NCI-H2171 (cell line): Measurements from ENCODE around the gene ZNF221.
"Not testable (repeated sequence)": the region's sequence is repeated elsewhere in the genome, so short reads cannot be mapped to it uniquely, and the experiment has no call there.

Experiments used
- DNase-seq: peaks from one replicate; lab custom pipeline; 2025; lab: John Stamatoyannopoulos, UW

ZNF221 gene

DNA sequence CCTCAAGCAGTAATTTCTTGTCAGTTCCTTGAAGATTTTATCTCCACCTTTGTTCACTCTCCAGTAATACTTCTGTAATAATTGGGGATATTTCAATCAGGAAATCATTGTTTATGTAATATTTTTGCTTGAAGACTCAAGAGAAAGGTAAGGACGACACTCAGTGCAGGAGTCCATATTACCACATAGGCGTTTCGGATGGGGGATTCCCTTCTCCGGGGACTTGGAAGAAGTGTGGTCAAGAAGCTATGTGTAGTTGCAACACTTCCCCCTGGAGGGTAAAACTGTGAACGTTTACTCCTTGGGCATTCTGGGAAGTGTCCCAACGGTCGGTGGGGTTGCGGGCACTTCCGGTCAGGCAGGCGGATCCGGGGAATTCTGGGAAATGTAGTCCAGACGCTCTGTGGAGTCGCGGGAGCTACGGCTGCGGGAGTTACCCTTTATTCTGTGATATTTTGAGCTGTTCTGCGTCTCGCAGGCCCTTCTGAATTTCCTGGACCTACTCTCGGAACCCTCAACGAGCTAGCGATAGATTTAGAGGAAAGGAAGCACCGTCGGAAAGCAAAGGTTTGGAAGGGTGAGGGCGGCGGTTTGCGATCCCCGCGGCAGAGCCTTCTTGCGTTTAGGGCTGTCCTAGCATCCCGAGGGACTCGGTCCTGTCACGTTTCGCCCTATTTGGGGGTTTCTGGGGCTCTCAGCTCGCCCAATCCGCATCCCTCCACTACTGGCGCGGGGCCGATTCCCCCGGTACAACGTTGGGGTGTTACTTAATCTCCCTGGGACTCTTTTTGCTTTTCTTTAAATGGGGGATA, at the start of gene ZNF221:
ZNF221 (plus strand) TSS at position 395 of the 812 bp plus-strand sequence. CDS start 11,499 bp downstream, outside the sequence.
- DNase-seq: peak; percentile 75

GRCh38 chr19:43901395-43902390, 49.3 kb upstream of the ZNF221 start:
- peak; percentile 41 for DNase-seq

DNA sequence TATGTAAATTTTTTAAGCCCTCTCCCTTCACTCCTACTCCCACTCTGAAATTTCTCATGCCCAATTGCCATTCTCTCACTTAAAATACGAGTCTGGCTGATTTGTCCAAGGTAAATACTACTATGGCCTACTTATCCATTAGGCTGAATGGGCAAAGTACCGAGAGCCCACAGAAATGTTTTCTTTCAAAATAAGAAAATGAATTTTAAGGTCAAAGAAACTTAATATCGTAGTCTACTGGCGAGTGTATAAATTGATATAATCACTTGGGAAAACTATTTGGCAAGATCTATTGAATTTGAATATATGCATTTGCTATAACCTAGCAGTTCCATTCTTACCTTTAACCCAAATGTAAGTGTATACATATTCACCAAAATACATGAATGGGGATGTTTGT, 48.6 kb upstream of the ZNF221 start:
- DNase-seq: no peak

- DNase-seq: no peak
Measured at GRCh38 chr19:43905897-43906296, 45.1 kb upstream of the ZNF221 start.

DNA sequence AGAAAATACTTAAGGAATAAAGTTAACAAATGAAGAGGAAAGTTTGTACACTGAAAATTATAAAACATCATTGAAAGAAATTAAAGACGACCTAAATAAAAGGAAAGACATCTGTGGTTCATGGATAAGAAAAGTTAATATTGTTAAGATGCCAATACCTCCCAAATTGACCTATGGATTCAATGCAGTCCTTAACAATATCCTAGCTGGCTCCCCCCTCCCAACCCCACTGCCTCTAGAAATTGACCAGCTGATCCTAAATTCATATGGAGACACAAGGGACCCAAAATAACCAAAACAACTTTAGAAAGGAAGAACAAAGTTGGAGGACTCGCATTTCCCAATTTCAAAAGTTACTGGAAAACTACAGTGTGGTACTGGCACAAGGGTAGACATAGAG, 44.3 kb upstream of the ZNF221 start:
- no peak for DNase-seq

DNA sequence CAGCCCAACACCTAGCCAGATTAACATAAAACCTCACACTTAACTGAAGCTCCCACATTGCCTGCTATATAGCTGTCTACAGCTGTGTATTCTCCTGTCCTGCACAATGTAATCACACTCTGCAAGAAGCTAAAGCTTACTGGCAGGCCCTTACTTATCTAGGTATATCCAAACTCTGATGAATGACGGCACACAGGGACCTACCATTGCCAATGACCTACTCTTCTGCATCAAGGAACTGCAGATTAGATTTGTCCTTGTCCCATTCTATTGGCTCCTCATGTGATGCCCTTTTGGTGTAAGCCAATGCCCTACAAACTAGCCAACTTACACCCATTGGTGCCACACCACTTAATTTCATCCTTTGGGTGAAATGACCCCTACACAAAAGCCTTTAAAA, 42.4 kb upstream of the ZNF221 start:
- no peak for DNase-seq

DNA sequence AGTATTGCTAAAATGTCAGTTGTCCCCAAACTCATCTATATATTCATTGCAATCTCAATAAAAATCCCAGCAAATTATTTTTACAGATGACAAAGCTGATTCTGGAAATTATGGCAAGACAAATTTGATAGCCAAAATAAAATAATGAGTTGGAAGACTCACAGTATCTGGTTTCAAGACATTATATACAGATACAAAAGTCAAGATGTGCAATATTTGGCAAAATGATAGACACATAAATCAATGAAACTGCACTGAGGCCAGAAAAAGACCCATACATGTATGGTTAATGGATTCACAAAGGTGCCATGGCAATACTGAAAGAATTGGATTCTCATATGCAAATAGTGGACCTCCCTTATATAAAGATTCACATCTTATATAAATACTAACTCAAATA, 40.1 kb upstream of the ZNF221 start:
- DNase-seq: no peak

DNA sequence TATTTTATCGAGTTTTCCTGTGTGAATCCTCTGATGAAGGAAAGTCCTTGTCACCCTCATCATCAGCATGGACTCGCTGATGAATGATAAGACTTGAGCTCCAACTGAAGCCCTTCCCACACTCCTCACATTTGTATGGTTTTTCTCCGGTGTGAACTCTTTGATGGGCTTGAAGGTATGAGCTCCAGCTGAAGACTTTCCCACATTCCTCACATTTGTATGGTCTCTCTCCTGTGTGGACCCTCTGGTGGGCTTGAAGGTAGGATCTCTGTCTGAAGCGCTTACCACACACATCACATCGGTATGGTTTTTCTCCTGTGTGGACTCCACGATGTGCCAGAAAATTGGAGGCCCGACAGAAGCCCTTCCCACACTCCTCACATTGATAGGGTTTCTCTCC, 37.6 kb upstream of the ZNF221 start:
- DNase-seq: no peak

DNA sequence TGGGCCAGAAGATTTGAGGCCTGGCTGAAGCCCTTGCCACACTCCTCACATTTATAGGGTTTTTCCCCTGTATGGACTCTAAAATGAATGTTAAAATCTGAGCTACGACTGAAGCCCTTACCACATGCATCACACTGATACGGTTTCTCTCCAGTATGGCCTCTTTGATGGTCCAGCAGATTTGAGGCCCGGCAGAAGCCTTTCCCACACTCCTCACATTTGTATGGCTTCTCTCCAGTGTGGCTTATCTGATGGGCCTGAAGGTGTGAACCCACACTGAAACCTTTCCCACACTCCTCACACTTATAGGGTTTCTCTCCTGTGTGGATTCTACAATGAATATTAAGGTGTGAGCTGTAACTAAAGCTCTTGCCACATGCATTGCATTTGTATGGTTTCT, 37.0 kb upstream of the ZNF221 start:
- DNase-seq: no peak

GRCh38 chr19:43923875-43924274, 27.2 kb upstream of the ZNF221 start:
- DNase-seq: no peak

- no peak for DNase-seq
Measured at GRCh38 chr19:43928820-43929219, 22.2 kb upstream of the ZNF221 start.

GRCh38 chr19:43934055-43934984, 16.7 kb upstream of the ZNF221 start:
- no peak for DNase-seq

GRCh38 chr19:43934985-43935708, 15.9 kb upstream of the ZNF221 start, which contains the start of gene ZNF45:
Gene ZNF45, minus strand, starts transcription at chr19:43935282. Its CDS starts 13,097 bp downstream, at chr19:43922185.
- peak; percentile 88 for DNase-seq

- DNase-seq: no peak
Measured at GRCh38 chr19:43936188-43936587, 14.8 kb upstream of the ZNF221 start.

DNA sequence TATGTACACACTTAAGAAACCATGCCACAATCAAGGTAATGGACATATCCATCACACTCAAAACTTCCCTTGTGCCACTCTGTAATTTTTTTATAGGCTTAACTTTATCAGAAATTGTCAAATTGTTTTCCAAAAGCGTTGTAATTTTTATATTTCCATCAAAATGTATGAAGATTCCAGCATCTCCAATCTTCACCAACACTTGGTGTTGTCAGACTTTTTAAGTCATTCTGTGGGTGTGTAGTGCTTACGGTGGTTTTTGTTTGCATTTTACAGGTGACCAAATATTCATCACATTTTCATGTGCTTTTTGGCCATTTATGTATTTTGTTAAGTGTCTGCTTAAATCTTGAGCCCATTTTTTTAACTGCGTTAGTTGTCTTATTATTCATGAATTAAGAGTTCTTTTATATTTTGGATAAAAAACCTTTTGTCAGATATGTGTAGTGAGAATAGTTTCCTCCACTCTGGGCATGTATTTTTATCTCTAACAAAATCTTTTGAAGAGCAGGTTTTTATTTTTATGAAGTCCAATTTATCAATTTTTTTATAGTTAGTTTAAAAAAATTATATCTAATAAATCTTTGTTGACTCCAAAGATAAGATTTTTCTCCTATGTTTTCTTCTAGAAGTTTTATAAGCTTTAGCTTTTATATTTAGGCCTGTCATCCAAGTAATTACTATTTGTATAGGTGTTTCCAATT, 11.3 kb upstream of the ZNF221 start:
- no peak for DNase-seq

- no peak for DNase-seq
Measured at GRCh38 chr19:43940719-43941118, 10.3 kb upstream of the ZNF221 start.

- DNase-seq: no peak
Measured at GRCh38 chr19:43941209-43941608, 9.8 kb upstream of the ZNF221 start.

DNA sequence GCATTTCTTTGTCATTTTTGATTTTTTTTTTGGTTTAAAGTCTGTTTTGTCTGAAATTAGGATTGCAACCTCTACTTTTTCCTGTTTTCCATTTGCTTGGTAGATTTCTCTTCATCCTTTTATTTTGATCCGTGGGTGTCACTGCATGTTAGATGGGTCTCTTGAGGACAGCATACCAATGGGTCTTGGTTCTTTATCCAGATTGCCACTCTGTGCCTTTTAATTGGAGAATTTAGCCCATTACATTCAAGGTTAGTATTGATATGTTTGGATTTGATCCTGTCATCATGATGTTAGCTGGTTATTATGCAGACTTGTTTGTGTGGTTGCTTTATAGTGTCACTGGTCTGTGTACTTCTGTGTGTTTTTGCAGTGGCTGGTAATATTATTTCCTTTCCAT, 3.6 kb upstream of the ZNF221 start:
- not testable (repeated sequence) for DNase-seq

- not testable (repeated sequence) for DNase-seq
Measured at GRCh38 chr19:43949803-43950202, 1.2 kb upstream of the ZNF221 start.

DNA sequence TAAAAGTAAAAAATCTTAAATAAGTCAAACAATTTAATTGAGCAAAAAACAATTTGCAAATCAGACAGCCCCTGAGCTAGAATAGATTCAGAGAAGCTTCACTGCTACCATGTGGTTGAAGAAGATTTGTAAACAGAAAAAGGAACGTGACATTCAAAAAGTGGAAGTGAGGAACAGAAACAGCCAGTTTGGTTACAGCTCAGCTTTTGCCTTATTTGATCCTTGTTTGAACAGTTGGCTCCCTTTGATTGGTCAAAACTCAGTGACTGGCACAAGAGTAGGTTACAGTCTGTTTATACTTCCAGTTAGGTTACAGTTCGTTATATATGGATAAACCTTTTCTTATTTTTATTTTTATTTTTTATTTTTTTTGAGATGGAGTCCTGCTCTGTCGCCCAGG, 5.8 kb downstream of the ZNF221 start:
- DNase-seq: no peak
